ENCODE data around the gene CYLD. TPM values are rescaled to one million over a fixed set of nuclear protein-coding genes. Genes with fewer than 3 reads are reported as not detected.
A peak's percentile ranks its signal among the peaks of the same experiment; 100 is the strongest.

The CYLD gene
- polyA plus RNA-seq, 1 experiment: 12.3 TPM

- POLR2A ChIA-PET: no interaction called here
- H3K27me3 ChIP-seq (ENCODE audit: control insufficient read depth, insufficient read depth, low read length): 0 out of 2 replicates have a peak, but pooled peaks cover 2% of the 10 kb centered on the region
- TF ChIP-seq CTCF (IDR thresholded peaks at IDR 0.05; ENCODE audit: insufficient read depth, low read depth, low read length): no peak
- H3K4me3 ChIP-seq (ENCODE audit: low read depth, low read length): no peak overlapping the region
- DNase-seq (ENCODE audit: low read depth): no peak
- CTCF ChIA-PET: interaction anchor here (1.0 kb wide), 1 partner anchor 13 kb away, joined by 3 read pairs; no protein-coding TSS in a partner anchor
- H3K36me3 ChIP-seq (ENCODE audit: control insufficient read depth, insufficient read depth, low read length): no peaks in the 10 kb centered on the region
Measured at GRCh38 chr16:50819706-50820105, 77.8 kb downstream of the CYLD start.

- TF ChIP-seq CTCF (IDR thresholded peaks at IDR 0.05; ENCODE audit: insufficient read depth, low read depth, low read length): no peak
- no peak for DNase-seq (ENCODE audit: low read depth)
- H3K4me3 ChIP-seq (ENCODE audit: low read depth, low read length): no peak overlapping the region
- ChIA-PET CTCF (no interaction called here), POLR2A (no interaction called here)
- H3K36me3 ChIP-seq (ENCODE audit: control insufficient read depth, insufficient read depth, low read length): no peaks in the 10 kb centered on the region
- H3K27me3 ChIP-seq (ENCODE audit: control insufficient read depth, insufficient read depth, low read length): 0 out of 2 replicates have a peak, but pooled peaks cover 2% of the 10 kb centered on the region
Measured at GRCh38 chr16:50820225-50820624, 78.3 kb downstream of the CYLD start.

GRCh38 chr16:50821586-50821985 is 79.7 kb downstream of the CYLD start:
- 0 out of 2 replicates have a peak, but pooled peaks cover 2% of the 10 kb centered on the region for H3K27me3 ChIP-seq (ENCODE audit: control insufficient read depth, insufficient read depth, low read length)
- H3K4me3 ChIP-seq (ENCODE audit: low read depth, low read length): no peak overlapping the region
- ChIA-PET CTCF (interaction anchor here (0.7 to 1.4 kb wide), 2 partner anchors 15 to 968 kb away, joined by 4 to 7 read pairs; no protein-coding TSS in a partner anchor), POLR2A (no interaction called here)
- peak; percentile 22; the same call in 1 of the 2 replicates for TF ChIP-seq CTCF (IDR thresholded peaks at IDR 0.05; ENCODE audit: insufficient read depth, low read depth, low read length)
- H3K36me3 ChIP-seq (ENCODE audit: control insufficient read depth, insufficient read depth, low read length): no peaks in the 10 kb centered on the region
- no peak for DNase-seq (ENCODE audit: low read depth)

- no peak for DNase-seq (ENCODE audit: low read depth)
- POLR2A ChIA-PET: interaction anchor here (0.6 kb wide), 1 partner anchor 9 kb away, joined by 6 read pairs; no protein-coding TSS in a partner anchor
- CTCF ChIA-PET: interaction anchor here (0.7 to 2.0 kb wide), 2 partner anchors 16 to 20 kb away, joined by 3 to 8 read pairs; no protein-coding TSS in a partner anchor
- Histone ChIP-seq H3K27me3 (ENCODE audit: control insufficient read depth, insufficient read depth, low read length) (0 out of 2 replicates have a peak, but pooled peaks cover 2% of the 10 kb centered on the region), H3K36me3 (ENCODE audit: control insufficient read depth, insufficient read depth, low read length) (no peaks in the 10 kb centered on the region), H3K4me3 (ENCODE audit: low read depth, low read length) (no peak overlapping the region)
- TF ChIP-seq CTCF (IDR thresholded peaks at IDR 0.05; ENCODE audit: insufficient read depth, low read depth, low read length): no peak
Measured at GRCh38 chr16:50822671-50823070, 80.8 kb downstream of the CYLD start.

GRCh38 chr16:50826797-50827316 is 85.0 kb downstream of the CYLD start:
- POLR2A ChIA-PET: no interaction called here
- Histone ChIP-seq H3K4me3 (ENCODE audit: low read depth, low read length) (no peak overlapping the region), H3K27me3 (ENCODE audit: control insufficient read depth, insufficient read depth, low read length) (no peaks in the 10 kb centered on the region), H3K36me3 (ENCODE audit: control insufficient read depth, insufficient read depth, low read length) (no peaks in the 10 kb centered on the region)
- no peak for DNase-seq (ENCODE audit: low read depth)
- TF ChIP-seq CTCF (IDR thresholded peaks at IDR 0.05; ENCODE audit: insufficient read depth, low read depth, low read length): no peak
- CTCF ChIA-PET: interaction anchor here (1.0 to 1.9 kb wide), 2 partner anchors 20 to 21 kb away, joined by 3 to 6 read pairs; no protein-coding TSS in a partner anchor
